ENCODE results near the gene RBM27.

DNA sequence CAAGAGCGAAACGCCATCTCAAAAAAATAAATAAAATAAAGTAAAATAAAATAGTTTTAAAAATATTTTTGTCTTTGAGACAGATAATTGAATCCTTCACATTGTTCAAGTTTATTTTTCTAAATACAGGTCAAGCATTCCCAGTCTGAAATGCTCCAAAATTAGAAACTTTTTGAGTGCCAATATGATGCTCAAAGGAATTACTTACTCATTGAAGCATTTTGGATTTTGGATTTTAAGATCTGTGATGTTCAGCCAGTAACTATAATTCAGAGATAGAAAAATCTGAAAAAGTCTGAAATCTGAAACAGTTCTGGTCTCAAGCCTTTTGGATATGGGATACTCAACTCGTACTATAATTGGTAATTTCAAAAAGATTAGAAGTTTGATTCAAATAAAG is 39.8 kb downstream of the RBM27 start:
- TF ChIP-seq, protein P1, sequence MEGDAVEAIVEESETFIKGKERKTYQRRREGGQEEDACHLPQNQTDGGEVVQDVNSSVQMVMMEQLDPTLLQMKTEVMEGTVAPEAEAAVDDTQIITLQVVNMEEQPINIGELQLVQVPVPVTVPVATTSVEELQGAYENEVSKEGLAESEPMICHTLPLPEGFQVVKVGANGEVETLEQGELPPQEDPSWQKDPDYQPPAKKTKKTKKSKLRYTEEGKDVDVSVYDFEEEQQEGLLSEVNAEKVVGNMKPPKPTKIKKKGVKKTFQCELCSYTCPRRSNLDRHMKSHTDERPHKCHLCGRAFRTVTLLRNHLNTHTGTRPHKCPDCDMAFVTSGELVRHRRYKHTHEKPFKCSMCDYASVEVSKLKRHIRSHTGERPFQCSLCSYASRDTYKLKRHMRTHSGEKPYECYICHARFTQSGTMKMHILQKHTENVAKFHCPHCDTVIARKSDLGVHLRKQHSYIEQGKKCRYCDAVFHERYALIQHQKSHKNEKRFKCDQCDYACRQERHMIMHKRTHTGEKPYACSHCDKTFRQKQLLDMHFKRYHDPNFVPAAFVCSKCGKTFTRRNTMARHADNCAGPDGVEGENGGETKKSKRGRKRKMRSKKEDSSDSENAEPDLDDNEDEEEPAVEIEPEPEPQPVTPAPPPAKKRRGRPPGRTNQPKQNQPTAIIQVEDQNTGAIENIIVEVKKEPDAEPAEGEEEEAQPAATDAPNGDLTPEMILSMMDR (IDR thresholded peaks at IDR 0.05), result no peak
- no peak for TF ChIP-seq POLR2AphosphoS5 (IDR thresholded peaks at IDR 0.05)
- TF ChIP-seq POLR2A (IDR thresholded peaks at IDR 0.05), result no peak
